C4-2B (cell line): ENCODE results near the gene MAD2L2.

Experiments used
- CTCF ChIP-seq: fragments of 450-650 bp; conservative IDR thresholded peaks from 2 replicates; pipeline ENCODE4 v1.5.1; 2017; ENCODE audit warnings: mild to moderate bottlenecking
- ZFX ChIP-seq: fragments of 450-650 bp; IDR thresholded peaks from 2 replicates; pipeline ENCODE4 v1.6.1; 2017

GRCh38 chr1:11693024-11693590 lies 12.2 kb upstream of the MAD2L2 start:
- no peak for TF ChIP-seq CTCF
- TF ChIP-seq ZFX, result no peak
